Skin of body (tissue), 2 donors: ENCODE data around the gene KRTAP12-3. TPM values are rescaled to one million over a fixed set of nuclear protein-coding genes. Genes with fewer than 3 reads are reported as not detected.
"Not testable (repeated sequence)": the region's sequence is repeated elsewhere in the genome, so short reads cannot be mapped to it uniquely, and the experiment has no call there.

ENCODE experiments used
- DNase-seq: peaks from one replicate; lab custom pipeline; 2025; lab: John Stamatoyannopoulos, UW
- total RNA-seq: library from RNA; depleted of rRNA; stranded (reverse); fragments of >200 nt; gene quantifications from one replicate; pipeline ENCODE4 v1.2.3, GENCODE V29; 2014

KRTAP12-3 gene
- total RNA-seq, 1 donor from 2014 or later: not detected

- not testable (repeated sequence) for DNase-seq
These were observed 30.4 kb upstream of the KRTAP12-3 start for GRCh38 chr21:44627181-44627822.

GRCh38 chr21:44627831-44628233, 29.9 kb upstream of the KRTAP12-3 start:
- not testable (repeated sequence) for DNase-seq

GRCh38 chr21:44628707-44629391, 28.9 kb upstream of the KRTAP12-3 start:
- no peak for DNase-seq

GRCh38 chr21:44630440-44630839, 27.3 kb upstream of the KRTAP12-3 start:
- no peak for DNase-seq

- no peak for DNase-seq
These were observed 25.7 kb upstream of the KRTAP12-3 start for GRCh38 chr21:44632067-44632466.

- DNase-seq: no peak
These were observed 21.3 kb upstream of the KRTAP12-3 start for GRCh38 chr21:44636209-44637017.

GRCh38 chr21:44637018-44637850, 20.5 kb upstream of the KRTAP12-3 start, which contains the start of gene KRTAP10-10:
Gene KRTAP10-10 (plus strand): TSS chr21:44637356. CDS start chr21:44637418, 62 bp downstream.
- DNase-seq: no peak

GRCh38 chr21:44637851-44638348, 19.8 kb upstream of the KRTAP12-3 start:
- DNase-seq: not testable (repeated sequence)

GRCh38 chr21:44638506-44639330, 19.0 kb upstream of the KRTAP12-3 start:
- not testable (repeated sequence) for DNase-seq

GRCh38 chr21:44639331-44639655, 18.4 kb upstream of the KRTAP12-3 start:
- no peak for DNase-seq

- DNase-seq: no peak
These were observed 17.0 kb upstream of the KRTAP12-3 start for GRCh38 chr21:44640761-44641160.

- no peak for DNase-seq
These were observed 13.9 kb upstream of the KRTAP12-3 start for GRCh38 chr21:44643741-44644310.

- no peak for DNase-seq
These were observed 12.9 kb upstream of the KRTAP12-3 start for GRCh38 chr21:44644878-44645277.

GRCh38 chr21:44646366-44647221, 11.1 kb upstream of the KRTAP12-3 start, which contains the start of gene KRTAP10-11:
Gene KRTAP10-11 (plus strand): TSS chr21:44646414. CDS start chr21:44646459, 45 bp downstream.
- DNase-seq: not testable (repeated sequence)

- no peak for DNase-seq
These were observed 10.5 kb upstream of the KRTAP12-3 start for GRCh38 chr21:44647222-44647552.

GRCh38 chr21:44648557-44649311, 9.0 kb upstream of the KRTAP12-3 start:
- no peak for DNase-seq

GRCh38 chr21:44649521-44650100, 8.1 kb upstream of the KRTAP12-3 start:
- no peak for DNase-seq
